HFFc6 (cell line): ENCODE measurements around the gene ABCC5. TPM values are rescaled to one million over a fixed set of nuclear protein-coding genes. Genes with fewer than 3 reads are reported as not detected.
"Not testable (repeated sequence)": the region's sequence is repeated elsewhere in the genome, so short reads cannot be mapped to it uniquely, and the experiment has no call there.

Experiments used
- DNase-seq: peaks from one replicate; pipeline ENCODE4 v3.0.0-alpha.2; 2018
- H3K27ac Mint-ChIP-seq: 2 replicates; pipeline ENCODE4 v1.8.0; 2020; ENCODE audit warnings: mild to moderate bottlenecking, mixed read lengths
- H3K27me3 Mint-ChIP-seq: 2 replicates; pipeline ENCODE4 v1.8.0; 2021; ENCODE audit warnings: mild to moderate bottlenecking, moderate library complexity, mixed read lengths; ENCODE audit not compliant: insufficient read depth
- H3K36me3 Mint-ChIP-seq: 2 replicates; pipeline ENCODE4 v1.8.0; 2021; ENCODE audit warnings: low read depth, mixed read lengths
- H3K4me1 Mint-ChIP-seq: 2 replicates; pipeline ENCODE4 v1.8.0; 2020; ENCODE audit warnings: low read depth, mixed read lengths
- H3K4me3 Mint-ChIP-seq: 2 replicates; pipeline ENCODE4 v1.8.0; 2020; ENCODE audit warnings: mild to moderate bottlenecking, moderate library complexity, mixed read lengths
- H3K9me3 Mint-ChIP-seq: 2 replicates; pipeline ENCODE4 v1.8.0; 2020; ENCODE audit warnings: mild to moderate bottlenecking, mixed read lengths
- total RNA-seq, 6 experiments: library from RNA; stranded (reverse); fragmentation: NEBNext Ultra II Directional; extraction: Animal tissue kit (Norgen Biotek cat#: 25700); gene quantifications; 2 replicates in 1 of 6; 3 replicates in 5 of 6; pipeline ENCODE4 v1.2.3, GENCODE V29; 2021
- TF ChIP-seq, protein P1 (sequence below): fragments of 200-600 bp; sonication (generic); IDR thresholded peaks from 2 replicates; pipeline ENCODE4 v1.5.0; 2021; ENCODE audit warnings: antibody characterized with exemption, mild to moderate bottlenecking

Gene ABCC5
- total RNA-seq, 6 experiments from 2014 or later, result 16.6 to 19.6 (median 17.4) TPM

DNA sequence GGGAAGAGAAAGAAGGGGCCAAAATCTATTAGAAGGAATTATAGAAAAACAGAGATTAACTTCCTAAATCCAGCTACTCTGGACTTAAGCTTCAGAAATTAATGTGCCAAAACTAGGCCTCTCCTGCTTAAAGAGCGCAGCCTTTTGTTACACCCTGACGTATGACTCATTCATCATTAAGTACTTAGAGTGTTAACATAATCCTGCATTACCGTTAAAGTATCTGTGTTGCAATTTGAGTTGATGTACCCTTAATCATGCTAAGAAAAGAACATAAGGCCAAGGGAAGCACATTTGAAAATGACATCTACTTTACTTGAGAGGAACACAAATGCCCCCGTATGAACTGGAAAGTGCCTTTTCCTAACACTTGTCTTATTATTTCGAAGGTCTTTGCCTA is 21.7 kb upstream of the ABCC5 start:
- Mint-ChIP-seq H3K9me3 (no peaks in the 10 kb centered on the region), H3K4me3 (no peak overlapping the region), H3K27me3 (peaks cover 30% of the 10 kb centered on the region), H3K36me3 (no peaks in the 10 kb centered on the region), H3K27ac (no peak overlapping the region), H3K4me1 (no peaks in the 10 kb centered on the region; the same call in 1 of the 2 replicates)
- DNase-seq, result no peak
- TF ChIP-seq, protein P1, sequence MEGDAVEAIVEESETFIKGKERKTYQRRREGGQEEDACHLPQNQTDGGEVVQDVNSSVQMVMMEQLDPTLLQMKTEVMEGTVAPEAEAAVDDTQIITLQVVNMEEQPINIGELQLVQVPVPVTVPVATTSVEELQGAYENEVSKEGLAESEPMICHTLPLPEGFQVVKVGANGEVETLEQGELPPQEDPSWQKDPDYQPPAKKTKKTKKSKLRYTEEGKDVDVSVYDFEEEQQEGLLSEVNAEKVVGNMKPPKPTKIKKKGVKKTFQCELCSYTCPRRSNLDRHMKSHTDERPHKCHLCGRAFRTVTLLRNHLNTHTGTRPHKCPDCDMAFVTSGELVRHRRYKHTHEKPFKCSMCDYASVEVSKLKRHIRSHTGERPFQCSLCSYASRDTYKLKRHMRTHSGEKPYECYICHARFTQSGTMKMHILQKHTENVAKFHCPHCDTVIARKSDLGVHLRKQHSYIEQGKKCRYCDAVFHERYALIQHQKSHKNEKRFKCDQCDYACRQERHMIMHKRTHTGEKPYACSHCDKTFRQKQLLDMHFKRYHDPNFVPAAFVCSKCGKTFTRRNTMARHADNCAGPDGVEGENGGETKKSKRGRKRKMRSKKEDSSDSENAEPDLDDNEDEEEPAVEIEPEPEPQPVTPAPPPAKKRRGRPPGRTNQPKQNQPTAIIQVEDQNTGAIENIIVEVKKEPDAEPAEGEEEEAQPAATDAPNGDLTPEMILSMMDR, result no peak

- H3K27ac Mint-ChIP-seq, DNase-seq, H3K36me3 Mint-ChIP-seq, H3K4me1 Mint-ChIP-seq, H3K9me3 Mint-ChIP-seq, H3K4me3 Mint-ChIP-seq: not testable (repeated sequence)
- peaks cover 25% of the 10 kb centered on the region for H3K27me3 Mint-ChIP-seq
Measured at GRCh38 chr3:184038307-184038706, 20.6 kb upstream of the ABCC5 start.

GRCh38 chr3:184037816-184038215 is 20.1 kb upstream of the ABCC5 start:
- no peaks in the 10 kb centered on the region for H3K9me3 Mint-ChIP-seq
- no peak overlapping the region for H3K27ac Mint-ChIP-seq
- no peak overlapping the region for H3K4me3 Mint-ChIP-seq
- no peaks in the 10 kb centered on the region; the same call in 1 of the 2 replicates for H3K4me1 Mint-ChIP-seq
- no peak for DNase-seq
- H3K36me3 Mint-ChIP-seq, result no peaks in the 10 kb centered on the region
- TF ChIP-seq, protein P1, result no peak; the same call in 1 of the 2 replicates
- H3K27me3 Mint-ChIP-seq, result peaks cover 25% of the 10 kb centered on the region

- DNase-seq, result no peak
- TF ChIP-seq, protein P1, result no peak
- Mint-ChIP-seq H3K4me1 (no peaks in the 10 kb centered on the region), H3K9me3 (no peaks in the 10 kb centered on the region), H3K36me3 (no peaks in the 10 kb centered on the region), H3K27me3 (peaks cover 26% of the 10 kb centered on the region), H3K4me3 (no peak within 1 kb of the TSS), H3K27ac (no peak within 1 kb of the TSS)
Measured at GRCh38 chr3:184031187-184031792, 13.6 kb upstream of the ABCC5 start, which contains the start of gene HTR3D. Gene HTR3D (plus strand): TSS chr3:184031742. CDS start chr3:184031742, 0 bp downstream.

DNA sequence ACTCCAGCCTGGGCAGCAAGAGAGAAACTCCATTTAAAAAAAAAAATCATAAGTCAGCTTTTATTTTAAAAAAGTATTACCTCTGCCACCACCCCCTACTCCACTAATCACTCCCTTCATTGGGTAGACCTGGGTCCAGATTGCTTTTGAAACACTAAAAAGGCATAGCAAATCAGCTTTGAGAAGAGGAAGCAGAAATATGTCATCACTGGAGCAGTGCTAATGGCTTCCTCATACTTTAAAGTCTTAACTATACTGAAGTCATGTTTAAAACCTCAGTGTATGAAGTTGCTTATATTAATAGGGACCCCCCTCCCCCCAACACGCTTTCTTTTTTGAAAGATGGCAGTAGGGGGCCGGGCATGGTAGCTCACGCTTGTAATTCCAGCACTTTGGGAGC is 12.9 kb upstream of the ABCC5 start:
- TF ChIP-seq, protein P1, result no peak
- H3K27me3 Mint-ChIP-seq, result peaks cover 19% of the 10 kb centered on the region
- no peak for DNase-seq
- H3K27ac Mint-ChIP-seq, result no peak overlapping the region
- no peak overlapping the region for H3K4me3 Mint-ChIP-seq
- no peaks in the 10 kb centered on the region for H3K9me3 Mint-ChIP-seq
- H3K4me1 Mint-ChIP-seq, result no peaks in the 10 kb centered on the region
- no peaks in the 10 kb centered on the region for H3K36me3 Mint-ChIP-seq

DNA sequence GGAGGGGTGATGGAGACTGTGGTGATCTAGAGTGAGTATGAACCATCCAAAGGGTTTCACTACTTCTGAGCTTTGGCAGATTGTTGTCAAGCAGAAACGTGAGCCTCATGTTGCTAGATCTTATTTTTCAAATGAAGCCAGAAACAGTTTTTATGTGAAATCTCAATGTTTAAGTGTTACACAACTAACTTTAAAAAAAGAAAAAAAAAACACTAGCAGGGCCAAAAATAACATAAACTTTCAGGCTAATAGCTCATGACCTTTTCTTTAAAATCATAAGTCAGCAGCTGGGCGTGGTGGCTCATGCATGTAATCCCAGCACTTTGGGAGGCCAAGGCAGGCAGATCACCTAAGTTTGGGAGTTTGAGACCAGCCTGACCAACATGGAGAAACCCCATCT is 11.8 kb upstream of the ABCC5 start:
- H3K9me3 Mint-ChIP-seq, result no peaks in the 10 kb centered on the region
- no peaks in the 10 kb centered on the region for H3K4me1 Mint-ChIP-seq
- no peak overlapping the region for H3K27ac Mint-ChIP-seq
- H3K36me3 Mint-ChIP-seq, result no peaks in the 10 kb centered on the region
- TF ChIP-seq, protein P1, result no peak
- no peak overlapping the region for H3K4me3 Mint-ChIP-seq
- H3K27me3 Mint-ChIP-seq, result peaks cover 15% of the 10 kb centered on the region
- no peak for DNase-seq

- DNase-seq, H3K4me3 Mint-ChIP-seq, H3K4me1 Mint-ChIP-seq, H3K36me3 Mint-ChIP-seq, H3K9me3 Mint-ChIP-seq, H3K27ac Mint-ChIP-seq: not testable (repeated sequence)
- peaks cover 19% of the 10 kb centered on the region for H3K27me3 Mint-ChIP-seq
Measured at GRCh38 chr3:184028275-184028890, 10.7 kb upstream of the ABCC5 start.

DNA sequence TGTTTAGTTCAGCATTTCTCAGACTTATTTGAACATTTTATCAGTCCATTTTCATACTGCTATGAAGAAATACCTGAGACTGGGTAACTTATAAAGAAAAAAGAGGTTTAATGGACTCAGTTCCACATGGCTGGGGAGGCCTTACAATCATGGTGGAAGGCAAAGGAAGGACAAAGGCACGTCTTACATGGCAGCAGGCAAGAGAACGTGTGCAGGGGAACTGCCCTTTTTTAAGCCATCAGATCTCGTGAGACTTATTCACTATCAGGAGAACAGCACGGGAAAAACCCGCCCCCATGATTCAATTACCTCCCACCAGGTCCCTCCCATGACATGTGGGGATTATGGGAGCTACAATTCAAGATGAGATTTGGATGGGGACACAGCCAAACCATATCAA is 7.6 kb upstream of the ABCC5 start:
- DNase-seq, H3K4me3 Mint-ChIP-seq, H3K36me3 Mint-ChIP-seq, H3K9me3 Mint-ChIP-seq, H3K27ac Mint-ChIP-seq, H3K4me1 Mint-ChIP-seq: not testable (repeated sequence)
- peaks cover 23% of the 10 kb centered on the region for H3K27me3 Mint-ChIP-seq
